MCF 10A (cell line): ENCODE results near the gene PALB2. TPM values are rescaled to one million over a fixed set of nuclear protein-coding genes. Genes with fewer than 3 reads are reported as not detected.

Experiments used
- BruUV-seq: library from RNA; stranded (reverse); fragments of 400-500 nt; replicated peaks from 2 replicates; lab custom pipeline; 2021; lab: Mats Ljungman, UMichigan
- CTCF ChIA-PET: fragments of 300-600 bp; sonication (Branson Sonifier 250); formaldehyde crosslinking; extraction: SDS; loops from one replicate; lab custom pipeline; 2021; ENCODE audit warnings: antibody characterized with exemption, inconsistent platforms; lab: Yijun Ruan, JAX
- POLR2A ChIA-PET: fragments of 300-600, 350-650 bp; sonication (Branson Sonifier 250); formaldehyde crosslinking; extraction: SDS; loops from one replicate; lab custom pipeline; 2020; ENCODE audit warnings: antibody characterized with exemption, inconsistent platforms; lab: Yijun Ruan, JAX
- DNase-seq: peaks from one replicate; pipeline ENCODE4 v3.0.0-alpha.2; 2018; ENCODE audit not compliant: unreplicated experiment
- H3K27ac Mint-ChIP-seq: one replicate; pipeline ENCODE4 v1.8.0; 2022; ENCODE audit warnings: mild to moderate bottlenecking, low read depth, mixed read lengths; ENCODE audit not compliant: unreplicated experiment
- H3K27me3 Mint-ChIP-seq: one replicate; pipeline ENCODE4 v1.8.0; 2022; ENCODE audit warnings: mixed read lengths; ENCODE audit not compliant: insufficient read depth, unreplicated experiment
- H3K36me3 Mint-ChIP-seq: one replicate; pipeline ENCODE4 v1.8.0; 2022; ENCODE audit warnings: mild to moderate bottlenecking, moderate library complexity, mixed read lengths; ENCODE audit not compliant: insufficient read depth, unreplicated experiment
- H3K4me1 Mint-ChIP-seq: one replicate; pipeline ENCODE4 v1.8.0; 2022; ENCODE audit warnings: mixed read lengths; ENCODE audit not compliant: insufficient read depth, unreplicated experiment
- H3K4me3 Mint-ChIP-seq: one replicate; pipeline ENCODE4 v1.8.0; 2022; ENCODE audit warnings: mild to moderate bottlenecking, moderate library complexity, mixed read lengths; ENCODE audit not compliant: unreplicated experiment
- H3K9me3 Mint-ChIP-seq: one replicate; pipeline ENCODE4 v1.8.0; 2022; ENCODE audit warnings: mixed read lengths; ENCODE audit not compliant: unreplicated experiment
- CTCF ChIP-seq: fragments of 200-600 bp; IDR thresholded peaks from one replicate; pipeline ENCODE4 v1.8.0; 2022; ENCODE audit warnings: antibody characterized with exemption, mild to moderate bottlenecking; ENCODE audit not compliant: unreplicated experiment
- intact Hi-C: fragments of 100-400 bp; cut with micrococcal nuclease; formaldehyde crosslinking; loops from 2 replicates; pipeline ENCODE4 v1.14.1; 2022
- total RNA-seq: library from RNA; stranded (reverse); gene quantifications from 2 replicates; pipeline ENCODE4 v1.2.3, GENCODE V29; 2022

The PALB2 gene
- total RNA-seq, 1 experiment from 2014 or later, result 20.8 TPM

- BruUV-seq, result no TSS peak
- H3K36me3 Mint-ChIP-seq, result peaks cover 68% of the 10 kb centered on the region
- H3K27me3 Mint-ChIP-seq, result no peaks in the 10 kb centered on the region
- no peaks in the 10 kb centered on the region for H3K4me1 Mint-ChIP-seq
- H3K27ac Mint-ChIP-seq, result peak overlapping the region; percentile 19
- ChIA-PET CTCF (interaction anchor here (0.5 to 1.6 kb wide), 2 partner anchors 12 to 69 kb away, joined by 3 to 6 read pairs; no protein-coding TSS in a partner anchor), POLR2A (no interaction called here)
- no peak overlapping the region for H3K4me3 Mint-ChIP-seq
- H3K9me3 Mint-ChIP-seq, result no peaks in the 10 kb centered on the region
- DNase-seq, result peak; percentile 84
- intact Hi-C loops, result no loop called here
- TF ChIP-seq CTCF, result no peak
Observed at GRCh38 chr16:23608194-23608593, 32.9 kb downstream of the PALB2 start.

- POLR2A ChIA-PET, result interaction anchor here (0.6 kb wide), 1 partner anchor 29 kb away, joined by 3 read pairs; no protein-coding TSS in a partner anchor
- H3K4me3 Mint-ChIP-seq, result no peak overlapping the region
- no peak for TF ChIP-seq CTCF
- H3K27me3 Mint-ChIP-seq, result no peaks in the 10 kb centered on the region
- H3K9me3 Mint-ChIP-seq, result no peaks in the 10 kb centered on the region
- intact Hi-C loops, result no loop called here
- H3K27ac Mint-ChIP-seq, result peak overlapping the region; percentile 19
- CTCF ChIA-PET, result interaction anchor here (0.5 to 1.6 kb wide), 3 partner anchors 11 to 361 kb away, joined by 3 to 6 read pairs (median 3); no protein-coding TSS in a partner anchor
- DNase-seq, result peak; percentile 23
- peaks cover 68% of the 10 kb centered on the region for H3K36me3 Mint-ChIP-seq
- BruUV-seq, result no TSS peak
- no peaks in the 10 kb centered on the region for H3K4me1 Mint-ChIP-seq
Observed at GRCh38 chr16:23607726-23608125, 33.4 kb downstream of the PALB2 start.

GRCh38 chr16:23597003-23597756 is 43.9 kb downstream of the PALB2 start:
- peak; percentile 44 for DNase-seq
- Mint-ChIP-seq H3K27ac (peak overlapping the region; percentile 51), H3K4me1 (peaks cover 6% of the 10 kb centered on the region), H3K9me3 (no peaks in the 10 kb centered on the region), H3K36me3 (peaks cover 28% of the 10 kb centered on the region), H3K4me3 (no peak overlapping the region), H3K27me3 (no peaks in the 10 kb centered on the region)
- intact Hi-C loops, result no loop called here
- no peak for TF ChIP-seq CTCF
- ChIA-PET POLR2A (interaction anchor here (0.6 to 2.4 kb wide), 8 partner anchors 9 to 44 kb away, joined by 3 to 10 read pairs (median 5); partner anchors contain the start of genes DCTN5, EARS2, PALB2 and UBFD1), CTCF (interaction anchor here (0.6 to 2.1 kb wide), 26 partner anchors 8 to 683 kb away, joined by 3 to 12 read pairs (median 4); no protein-coding TSS in a partner anchor)
- BruUV-seq, result no TSS peak
